Psoas muscle (tissue), 8 donors: Measurements from ENCODE around the gene VWF. TPM values are rescaled to one million over a fixed set of nuclear protein-coding genes. Genes with fewer than 3 reads are reported as not detected.

Experiments used
- ATAC-seq, 4 donors: fragments of 200-7000 bp; cut with Tn5 transposase; one replicate each; pipeline ENCODE4 v1.9.1; 2020; ENCODE audit warnings: moderate library complexity in 3 of 4, mild to moderate bottlenecking in 2 of 4
- DNase-seq, 2 donors: peaks; one replicate each; pipeline ENCODE4 v3.0.0-alpha.2; 2020
- H3K27ac ChIP-seq: fragments of 200-600 bp; one replicate; pipeline ENCODE4 v1.8.0; 2022
- H3K27me3 ChIP-seq, 3 donors: fragments of 200-600 bp in 1 of 3; one replicate each; pipeline versions ENCODE4 v1.6.1 to v1.8.0; 2013 to 2022; ENCODE audit warnings: low read length in 2 of 3, mild to moderate bottlenecking in 2 of 3, moderate library complexity in 1 of 3; ENCODE audit not compliant: insufficient read depth in 3 of 3
- H3K36me3 ChIP-seq, 2 donors: fragments of 200-600 bp in 1 of 2; one replicate each; pipeline versions ENCODE4 v1.6.1 to v1.8.0; 2013 to 2022; ENCODE audit warnings: low read depth in 1 of 2, mild to moderate bottlenecking in 1 of 2, moderate library complexity in 1 of 2; ENCODE audit not compliant: insufficient read depth in 1 of 2
- H3K4me1 ChIP-seq: fragments of 200-600 bp; one replicate; pipeline ENCODE4 v1.8.0; 2022
- H3K4me3 ChIP-seq: fragments of 200-600 bp; one replicate; pipeline ENCODE4 v1.8.0; 2022; ENCODE audit warnings: mild to moderate bottlenecking
- H3K9me3 ChIP-seq: fragments of 200-600 bp; one replicate; pipeline ENCODE4 v1.8.0; 2022
- CTCF ChIP-seq: fragments of 200-600 bp; IDR thresholded peaks from one replicate; pipeline ENCODE4 v1.8.0; 2022; ENCODE audit warnings: antibody characterized with exemption
- WGBS, 3 donors: extraction: QIAGEN DNeasy Blood & Tissue Kit; methylation state at CpG; one replicate each; pipeline versions ENCODE4 v1.1.6 to v1.1.7; 2013; 5-methylcytosine and 5-hydroxymethylcytosine counted together
- intact Hi-C, 2 donors: fragments of 100-400 bp; cut with DNase I; formaldehyde crosslinking; loops; one replicate each; pipeline versions ENCODE4 v1.11.0 to v1.14.2; 2022
- polyA plus RNA-seq, 3 donors: library from polyadenylated mRNA; stranded (reverse); fragments of 200-250 nt; gene quantifications; one replicate each; pipeline ENCODE4 v1.2.3, GENCODE V29; 2013
- total RNA-seq, 4 donors: library from RNA; stranded (reverse); fragmentation: NEBNext Ultra II Directional in 2 of 4; extraction: Animal tissue kit (Norgen Biotek cat#: 25700) in 2 of 4; gene quantifications; one replicate each; pipeline versions ENCODE4 v1.2.1 to v1.2.4, GENCODE V29; 2021 to 2023
- donor health status: healthy with polysubstance abuse.
- donor health status: DM: no; HTN: no; CAD: no; lungs with moderate emphysema.
- donor health status: Bipolar disorder and iron deficiency.
- donor health status: healthy.
- donor health status: DM: yes; HTN: yes; CAD: no.
- donor health status: DM: no; HTN: no; CAD: no.
- donor health status: DM: no; HTN: no; CAD: no.
- donor health status: DM: yes; HTN: yes; CAD: no.

VWF gene
- total and polyA plus RNA-seq, 7 donors, result 49.6 to 206 (median 122) TPM

- Histone ChIP-seq H3K27me3 (peaks cover 0 to 5% (median 0%) of the 10 kb centered on the region in 3 donors), H3K4me1 (no peaks in the 10 kb centered on the region), H3K9me3 (no peaks in the 10 kb centered on the region), H3K4me3 (no peak overlapping the region), H3K36me3 (no peaks in the 10 kb centered on the region), H3K27ac (no peak overlapping the region)
- DNase-seq, result no peak
- no peak for TF ChIP-seq CTCF
- intact Hi-C loops, result no loop called here
- ATAC-seq, result no peak
- 83 to 90% (median 87%) methylated on average over 5 of the region's 5 CpGs for WGBS, 3 donors
Observed at GRCh38 chr12:5909560-5909959, 214.9 kb downstream of the VWF start.

GRCh38 chr12:5908251-5908650, 216.2 kb downstream of the VWF start:
- H3K4me1 ChIP-seq, result no peaks in the 10 kb centered on the region
- intact Hi-C loops, result no loop called here
- H3K36me3 ChIP-seq, result no peaks in the 10 kb centered on the region
- no peak overlapping the region for H3K4me3 ChIP-seq
- WGBS, 3 donors, result 80 to 84% (median 81%) methylated on average over 7 of the region's 7 CpGs
- peaks cover 0 to 5% (median 0%) of the 10 kb centered on the region in 3 donors for H3K27me3 ChIP-seq
- ATAC-seq, result no peak
- no peak for DNase-seq
- no peak for TF ChIP-seq CTCF
- no peak overlapping the region for H3K27ac ChIP-seq
- H3K9me3 ChIP-seq, result no peaks in the 10 kb centered on the region

GRCh38 chr12:5907807-5908206, 216.7 kb downstream of the VWF start:
- DNase-seq, result no peak
- 77 to 85% (median 80%) methylated on average over 10 of the region's 10 CpGs for WGBS, 3 donors
- no peak for ATAC-seq

GRCh38 chr12:5905757-5906156, 218.7 kb downstream of the VWF start:
- H3K4me1 ChIP-seq, result no peaks in the 10 kb centered on the region
- H3K4me3 ChIP-seq, result no peak overlapping the region
- intact Hi-C loops, result no loop called here
- no peaks in the 10 kb centered on the region for H3K9me3 ChIP-seq
- DNase-seq, result no peak
- no peak overlapping the region for H3K27ac ChIP-seq
- peaks cover 0 to 6% (median 4%) of the 10 kb centered on the region in 3 donors for H3K27me3 ChIP-seq
- TF ChIP-seq CTCF, result no peak
- H3K36me3 ChIP-seq, result no peaks in the 10 kb centered on the region
- no peak for ATAC-seq
- WGBS, 3 donors, result 78 to 91% (median 89%) methylated on average over 4 of the region's 4 CpGs

More at GRCh38 chr12:5907807-5908206, 216.7 kb downstream of the VWF start:
- H3K36me3 ChIP-seq, result no peaks in the 10 kb centered on the region
- no peak overlapping the region for H3K4me3 ChIP-seq
- H3K4me1 ChIP-seq, result no peaks in the 10 kb centered on the region
- no peak overlapping the region for H3K27ac ChIP-seq
- peaks cover 0 to 5% (median 0%) of the 10 kb centered on the region in 3 donors for H3K27me3 ChIP-seq
- no peaks in the 10 kb centered on the region for H3K9me3 ChIP-seq
- intact Hi-C loops, result no loop called here
- TF ChIP-seq CTCF, result no peak

- WGBS, 3 donors, result 36 to 48% (median 44%) methylated on average over 6 of the region's 6 CpGs
- H3K27ac ChIP-seq, result no peak overlapping the region
- no peak for DNase-seq
- intact Hi-C loops, result no loop called here
- no peaks in the 10 kb centered on the region for H3K4me1 ChIP-seq
- no peak overlapping the region for H3K4me3 ChIP-seq
- no peak for TF ChIP-seq CTCF
- no peaks in the 10 kb centered on the region for H3K36me3 ChIP-seq
- H3K27me3 ChIP-seq, result peaks cover 0 to 5% (median 4%) of the 10 kb centered on the region in 3 donors
- no peaks in the 10 kb centered on the region for H3K9me3 ChIP-seq
- ATAC-seq, result no peak
Observed at GRCh38 chr12:5904969-5905368, 219.5 kb downstream of the VWF start.
